K562 (cell line): ENCODE measurements around the gene RMND5A.
"Not testable (repeated sequence)": the region's sequence is repeated elsewhere in the genome, so short reads cannot be mapped to it uniquely, and the experiment has no call there.

ENCODE experiments used
- CHD7 ChIP-seq: fragments of 200-600 bp; sonication (generic); IDR thresholded peaks from one replicate; pipeline ENCODE4 v1.6.1; 2012; ENCODE audit warnings: mild to moderate bottlenecking, low read depth, low read length, inconsistent platforms
- CREB5 ChIP-seq: fragments of 250-450 bp; sonication (Bioruptor Pico); IDR thresholded peaks from 2 replicates; pipeline ENCODE4 v1.5.0; 2020; ENCODE audit warnings: mild to moderate bottlenecking
- EP300 ChIP-seq: IDR thresholded peaks from 2 replicates; pipeline ENCODE4 v1.6.1; 2012; ENCODE audit warnings: low read length, improper control_type of control experiment
- FOXP1 ChIP-seq: sonication (generic); formaldehyde crosslinking; IDR thresholded peaks from 2 replicates; pipeline ENCODE4 v1.8.0; 2022; ENCODE audit warnings: mild to moderate bottlenecking, missing genetic modification reagents
- HMGXB4 ChIP-seq: sonication (generic); formaldehyde crosslinking; IDR thresholded peaks from 2 replicates; pipeline ENCODE4 v1.8.1; 2023; ENCODE audit warnings: mild to moderate bottlenecking, missing genetic modification reagents
- MAFK ChIP-seq: IDR thresholded peaks from 2 replicates; pipeline ENCODE4 v1.6.1; 2011; ENCODE audit warnings: low read length, improper control_type of control experiment
- NR3C1 ChIP-seq: sonication (generic); formaldehyde crosslinking; IDR thresholded peaks from 2 replicates; pipeline ENCODE4 v1.8.1; 2022; ENCODE audit warnings: missing genetic modification reagents
- REST ChIP-seq, 2 experiments: fragments of 450-650 bp; formaldehyde crosslinking in 1 of 2; IDR thresholded peaks; 2 replicates each; pipeline versions ENCODE4 v1.4.0 to v1.6.1; 2014 to 2020; ENCODE audit warnings: mild to moderate bottlenecking in 2 of 2, borderline replicate concordance in 1 of 2, low read depth in 1 of 2
- ZNF3 ChIP-seq: fragments of 250-450 bp; sonication (Bioruptor Pico); IDR thresholded peaks from 2 replicates; pipeline ENCODE4 v1.5.0; 2021; ENCODE audit warnings: mild to moderate bottlenecking, moderate library complexity
- ZNF431 ChIP-seq: sonication (generic); formaldehyde crosslinking; IDR thresholded peaks from 2 replicates; pipeline ENCODE4 v1.8.0; 2022; ENCODE audit warnings: mild to moderate bottlenecking, missing genetic modification reagents
- ZNF778 ChIP-seq: fragments of 450-650 bp; formaldehyde crosslinking; IDR thresholded peaks from 2 replicates; pipeline ENCODE4 v1.4.0; 2020; ENCODE audit warnings: mild to moderate bottlenecking, moderate library complexity

GRCh38 chr2:86734896-86735295, 14.8 kb downstream of the RMND5A start:
- not testable (repeated sequence) for TF ChIP-seq CREB5 (CRISPR knock-in tag); HMGXB4 (CRISPR knock-in tag); NR3C1 (CRISPR knock-in tag); REST (IDR thresholded peaks at IDR 0.05; ENCODE audit: borderline replicate concordance); REST (CRISPR knock-in tag; IDR thresholded peaks at IDR 0.05; ENCODE audit: low read depth); ZNF3 (CRISPR knock-in tag); CHD7; ZNF431; ZNF778 (CRISPR knock-in tag); EP300; FOXP1 (CRISPR knock-in tag); MAFK
